UCSD-AML1 (cell line): Measurements from ENCODE around the gene DONSON.
"Not testable (repeated sequence)": the region's sequence is repeated elsewhere in the genome, so short reads cannot be mapped to it uniquely, and the experiment has no call there.

ENCODE experiments used
- DNase-seq: peaks from one replicate; lab custom pipeline; 2025; ENCODE audit not compliant: unreplicated experiment; lab: John Stamatoyannopoulos, UW

Gene DONSON

GRCh38 chr21:33588485-33589335 is at the start of gene DONSON:
Gene DONSON, minus strand, starts transcription at chr21:33588684. Its CDS starts 43 bp downstream, at chr21:33588641.
- peak; percentile 91 for DNase-seq

GRCh38 chr21:33634254-33634653 is 45.8 kb upstream of the DONSON start:
- DNase-seq = no peak

- DNase-seq = not testable (repeated sequence)
These were observed 37.7 kb upstream of the DONSON start for GRCh38 chr21:33626151-33626550.

GRCh38 chr21:33622253-33622652 is 33.8 kb upstream of the DONSON start:
- no peak for DNase-seq

- DNase-seq = no peak
These were observed 31.2 kb upstream of the DONSON start for GRCh38 chr21:33619726-33620125.

GRCh38 chr21:33618407-33618806 is 29.9 kb upstream of the DONSON start:
- no peak for DNase-seq

GRCh38 chr21:33617565-33617964 is 29.1 kb upstream of the DONSON start:
- DNase-seq = not testable (repeated sequence)

- DNase-seq = no peak
These were observed 22.7 kb upstream of the DONSON start for GRCh38 chr21:33611006-33611744.

- no peak for DNase-seq
These were observed 20.1 kb upstream of the DONSON start for GRCh38 chr21:33608559-33608958.

- no peak for DNase-seq
These were observed 9.6 kb upstream of the DONSON start for GRCh38 chr21:33598051-33598450.

- DNase-seq = peak; percentile 50
These were observed 546 bp downstream of the DONSON start for GRCh38 chr21:33587792-33588484.

- no peak for DNase-seq
These were observed 1.6 kb downstream of the DONSON start for GRCh38 chr21:33586927-33587326.

GRCh38 chr21:33584455-33584854 is 4.0 kb downstream of the DONSON start:
- no peak for DNase-seq

- DNase-seq = no peak
These were observed 9.4 kb downstream of the DONSON start for GRCh38 chr21:33578959-33579542.

- DNase-seq = no peak
These were observed 10.3 kb downstream of the DONSON start for GRCh38 chr21:33578214-33578613.

- not testable (repeated sequence) for DNase-seq
These were observed 11.7 kb downstream of the DONSON start for GRCh38 chr21:33576741-33577141.

GRCh38 chr21:33572350-33572749 is 16.1 kb downstream of the DONSON start:
- DNase-seq = no peak

- no peak for DNase-seq
These were observed 18.5 kb downstream of the DONSON start for GRCh38 chr21:33569991-33570390.

GRCh38 chr21:33568448-33568847 is 20.0 kb downstream of the DONSON start:
- DNase-seq = no peak

GRCh38 chr21:33567914-33568313 is 20.6 kb downstream of the DONSON start:
- DNase-seq = no peak

- DNase-seq = no peak
These were observed 22.0 kb downstream of the DONSON start for GRCh38 chr21:33566514-33566913.
